GM13977 (cell line): ENCODE measurements around the gene SLC52A3.

Source experiments
- DNase-seq: peaks from one replicate; pipeline ENCODE4 v3.0.0; 2012; ENCODE audit warnings: low spot score
- CTCF ChIP-seq: IDR thresholded peaks from 2 replicates; pipeline ENCODE4 v1.5.1; 2012; ENCODE audit warnings: mild to moderate bottlenecking, control low read depth; ENCODE audit not compliant: insufficient read depth; ENCODE audit errors: extremely low read depth, missing control alignments
- in situ Hi-C: fragments of 300-500 bp; cut with MboI; formaldehyde crosslinking; loops from one replicate; pipeline ENCODE4 v1.12.0; 2022; ENCODE audit warnings: low sequenced_read_pairs, low pct_unique_long_range_greater_than_20kb, mixed read lengths, inconsistent platforms; ENCODE audit not compliant: unreplicated experiment

SLC52A3 gene

DNA sequence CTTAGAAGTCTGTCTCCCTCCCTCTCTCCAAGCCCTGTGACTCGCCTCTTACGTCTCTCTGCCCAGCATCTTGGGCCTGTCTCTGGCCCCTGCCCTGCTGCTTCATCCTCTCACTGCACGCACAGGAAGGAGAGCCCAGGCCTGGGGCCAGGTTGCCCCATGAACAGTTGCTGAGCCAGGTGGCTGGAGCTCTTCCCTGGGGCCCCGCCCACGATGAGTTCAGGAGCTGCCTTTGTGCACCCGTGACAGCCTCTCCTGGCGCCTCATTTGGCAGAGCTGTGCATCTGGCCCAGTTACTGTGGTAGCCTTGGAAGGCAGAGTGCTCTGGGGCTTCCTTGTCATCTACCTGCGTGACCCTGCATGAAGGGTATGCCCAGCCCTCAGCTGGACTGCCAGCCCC lies 44.5 kb downstream of the SLC52A3 start:
- no peak for TF ChIP-seq CTCF
- in situ Hi-C loops = no loop called here
- no peak for DNase-seq

DNA sequence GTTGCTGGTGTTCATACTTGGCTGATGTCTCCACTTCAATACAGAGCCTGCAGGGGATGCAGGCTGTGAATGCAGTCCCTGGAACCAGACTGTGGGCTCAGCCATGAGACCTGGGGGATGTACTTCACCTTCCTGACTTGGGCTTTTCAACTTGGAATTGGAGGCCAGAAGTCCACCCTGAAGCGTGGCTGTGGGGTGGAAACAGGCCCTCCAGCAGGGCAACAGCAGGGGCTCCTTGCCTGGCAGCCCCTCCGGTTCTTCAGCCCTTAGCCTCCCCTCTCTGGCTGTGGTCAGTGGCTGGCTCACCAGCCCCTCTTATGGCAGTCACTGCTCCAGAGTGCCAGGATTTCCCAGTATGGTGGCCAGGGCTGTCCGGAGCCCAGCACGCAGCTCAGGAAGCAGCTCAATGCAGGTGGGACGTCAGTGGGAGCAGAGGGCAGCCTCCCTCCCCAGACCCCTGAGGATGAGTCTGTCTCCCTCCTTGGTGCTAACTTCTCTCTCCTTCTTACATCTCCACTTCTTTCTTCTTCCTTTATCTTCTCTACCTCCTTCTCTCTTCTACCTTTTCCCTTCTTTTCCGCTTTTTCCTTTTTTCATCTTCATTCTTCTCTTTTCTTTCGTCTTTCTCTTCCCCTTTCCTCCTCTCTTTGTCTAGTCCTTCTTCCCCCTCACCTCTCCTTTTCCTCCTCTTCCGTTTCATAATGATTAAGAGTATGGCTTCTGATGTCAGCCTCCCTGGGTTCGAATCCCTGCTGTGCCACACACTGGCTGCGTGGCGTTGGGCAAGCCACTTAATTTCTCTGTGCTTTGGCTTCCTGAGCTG lies 45.3 kb downstream of the SLC52A3 start:
- in situ Hi-C loops = no loop called here
- no peak for DNase-seq

DNA sequence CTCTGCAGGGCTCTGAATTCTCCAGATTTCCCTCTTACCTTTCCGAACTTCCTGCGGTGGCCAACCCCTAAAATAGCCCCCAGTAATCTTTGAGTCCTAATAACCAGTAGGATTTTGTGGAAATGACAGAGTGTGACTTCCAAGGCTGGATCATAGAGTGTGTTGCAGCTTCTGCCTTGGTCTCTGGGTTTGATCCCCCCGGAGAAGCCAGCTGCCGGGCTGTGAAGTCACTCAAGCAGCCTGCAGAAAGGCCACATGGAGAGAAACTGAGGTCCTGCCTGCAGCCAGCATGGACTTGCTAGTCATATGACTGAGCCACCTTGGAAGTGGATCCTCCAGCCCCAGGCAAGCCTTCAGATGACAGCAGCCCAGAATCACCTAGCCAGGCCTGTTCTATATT lies 46.4 kb downstream of the SLC52A3 start:
- no peak for DNase-seq
- in situ Hi-C loops = no loop called here
- no peak for TF ChIP-seq CTCF

More for the DNA sequence above, 45.3 kb downstream of the SLC52A3 start:
- TF ChIP-seq CTCF = no peak

GRCh38 chr20:719816-720215 lies 48.5 kb downstream of the SLC52A3 start:
- no peak for DNase-seq
- in situ Hi-C loops = no loop called here
- TF ChIP-seq CTCF = no peak

GRCh38 chr20:719068-719467 lies 49.2 kb downstream of the SLC52A3 start:
- in situ Hi-C loops = no loop called here
- TF ChIP-seq CTCF = no peak
- DNase-seq = no peak

DNA sequence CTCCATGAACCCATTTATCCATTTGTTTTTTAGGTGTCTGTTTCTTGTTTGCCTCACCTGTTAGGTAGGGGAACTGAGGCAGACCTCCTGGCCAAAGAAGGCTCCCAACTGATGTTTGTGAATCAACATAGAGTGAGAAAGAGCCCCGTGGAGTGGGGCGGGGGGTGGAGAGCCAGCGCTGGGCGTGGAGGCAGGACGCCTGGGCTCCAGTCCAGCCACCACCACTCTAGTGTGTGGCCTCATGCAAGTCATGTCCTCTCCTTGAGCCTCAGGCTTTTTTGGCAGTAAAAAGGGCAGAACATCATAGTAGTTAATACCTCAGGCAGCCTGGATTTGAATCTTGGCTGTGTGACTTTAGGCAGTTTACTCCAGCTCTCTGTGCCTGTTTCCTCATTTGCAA lies 50.5 kb downstream of the SLC52A3 start:
- in situ Hi-C loops = no loop called here
- TF ChIP-seq CTCF = no peak
- no peak for DNase-seq
